ENCODE measurements around the gene IGFL4. TPM values are rescaled to one million over a fixed set of nuclear protein-coding genes. Genes with fewer than 3 reads are reported as not detected.

Gene IGFL4
- total and polyA plus RNA-seq, 2 of the 8 experiments (the other 6 are each of a cell fraction or from before 2014, with no cell fraction given): 0.05 to 0.11 TPM

DNA sequence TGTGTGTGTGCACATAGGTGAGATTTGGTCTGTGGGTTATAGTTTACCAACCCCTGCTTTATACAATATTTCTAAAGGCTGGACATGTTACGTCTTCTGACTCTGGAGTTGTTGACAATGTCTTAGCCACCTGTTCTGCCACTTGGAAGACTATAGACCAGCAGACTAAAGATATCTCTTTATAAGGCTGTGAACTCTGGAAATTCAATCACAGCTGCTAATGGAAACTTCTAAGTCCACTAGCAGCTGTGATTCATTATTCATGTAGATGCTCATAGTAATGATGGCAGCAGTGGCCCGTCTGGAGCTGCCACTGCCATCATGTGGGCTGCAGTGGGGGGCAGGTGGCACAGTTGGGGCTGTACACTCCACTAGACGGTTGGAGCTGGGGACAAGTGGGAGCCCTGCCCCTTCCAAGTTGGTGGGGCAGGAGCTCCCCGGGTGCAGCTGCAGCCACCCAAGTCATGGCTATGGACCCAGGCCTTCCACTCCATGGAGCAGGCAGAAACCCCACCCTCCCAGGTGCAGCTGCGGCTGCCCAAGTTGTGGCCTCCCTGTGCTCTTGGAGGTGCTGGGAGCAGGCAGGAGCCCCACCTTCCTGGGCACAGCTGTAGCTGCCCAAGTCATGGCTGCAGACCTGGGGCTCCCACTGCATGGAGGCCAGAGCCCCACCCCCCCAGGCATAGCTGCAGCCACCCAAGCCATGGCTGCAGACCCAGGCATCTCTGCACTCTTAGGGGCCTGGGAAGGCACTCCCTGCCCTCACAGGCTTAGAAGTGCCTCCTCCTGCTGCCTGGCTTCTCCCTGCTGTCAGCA is 8.8 kb downstream of the IGFL4 start:
- H2BK15ac ChIP-seq (ENCODE audit: low read length): no peak overlapping the region
- DNase-seq (ENCODE audit: low read depth in 1 of 2, low spot score in 2 of 2) (no peak), FAIRE-seq (no peak)
- H3K36me3 ChIP-seq (ENCODE audit: control insufficient read depth in 2 of 4, insufficient read depth in 4 of 4, low read length in 3 of 4): no peaks in the 10 kb centered on the region
- H3K4me1 ChIP-seq (replicated peaks in 1 of 4; ENCODE audit: control insufficient read depth in 3 of 4, insufficient read depth in 4 of 4, low read length in 3 of 4): no peaks in the 10 kb centered on the region
- no peak overlapping the region for H2BK5ac ChIP-seq (ENCODE audit: low read depth, low read length)
- no peak overlapping the region for H2AFZ ChIP-seq (ENCODE audit: low read length)
- no peak overlapping the region for H2BK120ac ChIP-seq (replicated peaks; ENCODE audit: low read depth, low read length)
- H3K79me2 ChIP-seq (ENCODE audit: control insufficient read depth in 1 of 2, insufficient read depth in 2 of 2, low read length in 2 of 2): no peaks in the 10 kb centered on the region
- no peaks in the 10 kb centered on the region for H3K79me1 ChIP-seq (ENCODE audit: low read depth, low read length)
- CTCF ChIA-PET (ENCODE audit: partially characterized antibody): interaction anchor here (1.2 to 17.0 kb wide), 8 partner anchors 11 to 233 kb away, joined by 3 to 250 read pairs (median 6); no protein-coding TSS in a partner anchor
- no peaks in the 10 kb centered on the region; a peak in 1 of 4 replicates for H3K9me3 ChIP-seq (ENCODE audit: insufficient read depth in 2 of 2, low read depth in 1 of 2, low read length in 1 of 2)
- no peak overlapping the region for H3K4ac ChIP-seq (replicated peaks; ENCODE audit: insufficient read length, low read depth, low read length)
- no peak overlapping the region for H3K18ac ChIP-seq (ENCODE audit: extremely low read depth, low read length)
- H3K27ac ChIP-seq (ENCODE audit: low read depth, low read length): no peak overlapping the region
- no peak overlapping the region for H3K23ac ChIP-seq (ENCODE audit: insufficient read length)
- no peaks in the 10 kb centered on the region for H4K20me1 ChIP-seq (replicated peaks in 1 of 2; ENCODE audit: control insufficient read depth in 1 of 2, insufficient read depth in 2 of 2, low read length in 2 of 2)
- no peaks in the 10 kb centered on the region for H3K23me2 ChIP-seq (ENCODE audit: low read depth, low read length)
- no peak overlapping the region for H3K56ac ChIP-seq (replicated peaks; ENCODE audit: insufficient read length, low read depth, low read length)
- no peak overlapping the region for H2BK12ac ChIP-seq (ENCODE audit: low read depth, low read length)
- no peak overlapping the region for H3K4me2 ChIP-seq (ENCODE audit: insufficient read depth in 1 of 2, low read depth in 2 of 2, low read length in 2 of 2)
- H4K91ac ChIP-seq (replicated peaks; ENCODE audit: insufficient read length, low read length): no peak overlapping the region
- H3K27me3 ChIP-seq (replicated peaks in 1 of 4; ENCODE audit: control insufficient read depth in 3 of 4, extremely low read depth in 1 of 4, insufficient read depth in 3 of 4, low read length in 3 of 4): no peaks in the 10 kb centered on the region
- TF ChIP-seq SAP30 (IDR thresholded peaks at IDR 0.05; ENCODE audit: insufficient read depth, insufficient replicate concordance, low read length): no peak
- TF ChIP-seq TAF1 (IDR thresholded peaks at IDR 0.05; ENCODE audit: low read depth, low read length): no peak
- TF ChIP-seq SP2 (IDR thresholded peaks at IDR 0.05; ENCODE audit: low read length): no peak
- no peak for TF ChIP-seq NANOG (IDR thresholded peaks at IDR 0.05; ENCODE audit: insufficient read depth, low read depth, low read length, poor library complexity, severe bottlenecking)
- H4K5ac ChIP-seq (ENCODE audit: insufficient read length, low read depth, low read length): no peak overlapping the region
- no peak overlapping the region for H3K14ac ChIP-seq (ENCODE audit: insufficient read length)
- H3K4me3 ChIP-seq (ENCODE audit: extremely low read depth in 1 of 4, insufficient read depth in 2 of 4, low read depth in 3 of 4, low read length in 4 of 4): no peak overlapping the region
- no peak overlapping the region for H2AK5ac ChIP-seq (ENCODE audit: low read depth, low read length)
- WGBS, 2 experiments (ENCODE audit: extremely low coverage in 1 of 2, insufficient coverage in 1 of 2, insufficient read length in 1 of 2, insufficient replicate concordance in 2 of 2, low coverage in 1 of 2, low lambda C conversion rate in 2 of 2, missing lambda C conversion rate in 1 of 2): 79% methylated on average over 5 of the region's 5 CpGs; no CpG with 5 or more reads in 1 of the 2 experiments
- H2BK20ac ChIP-seq (ENCODE audit: low read length): no peak overlapping the region
- POLR2A ChIA-PET (ENCODE audit: partially characterized antibody): interaction anchor here (0.6 to 2.4 kb wide), 3 partner anchors 9 to 11 kb away, joined by 3 to 7 read pairs (median 7); partner anchors contain the start of gene PGLYRP1
- no peak overlapping the region for H3K9ac ChIP-seq (replicated peaks in 1 of 4; ENCODE audit: extremely low read depth in 1 of 4, low read depth in 3 of 4, low read length in 3 of 4)
- H4K8ac ChIP-seq (ENCODE audit: extremely low read depth, insufficient read depth, low read length): no peak overlapping the region
